HuH-7 (cell line): ENCODE data around the gene LRP1.

ENCODE experiments used
- DNase-seq: peaks from one replicate; pipeline ENCODE4 v3.0.0; 2011; ENCODE audit warnings: low spot score

LRP1 gene

GRCh38 chr12:57154804-57155434 lies 26.6 kb downstream of the LRP1 start:
- DNase-seq: no peak

DNA sequence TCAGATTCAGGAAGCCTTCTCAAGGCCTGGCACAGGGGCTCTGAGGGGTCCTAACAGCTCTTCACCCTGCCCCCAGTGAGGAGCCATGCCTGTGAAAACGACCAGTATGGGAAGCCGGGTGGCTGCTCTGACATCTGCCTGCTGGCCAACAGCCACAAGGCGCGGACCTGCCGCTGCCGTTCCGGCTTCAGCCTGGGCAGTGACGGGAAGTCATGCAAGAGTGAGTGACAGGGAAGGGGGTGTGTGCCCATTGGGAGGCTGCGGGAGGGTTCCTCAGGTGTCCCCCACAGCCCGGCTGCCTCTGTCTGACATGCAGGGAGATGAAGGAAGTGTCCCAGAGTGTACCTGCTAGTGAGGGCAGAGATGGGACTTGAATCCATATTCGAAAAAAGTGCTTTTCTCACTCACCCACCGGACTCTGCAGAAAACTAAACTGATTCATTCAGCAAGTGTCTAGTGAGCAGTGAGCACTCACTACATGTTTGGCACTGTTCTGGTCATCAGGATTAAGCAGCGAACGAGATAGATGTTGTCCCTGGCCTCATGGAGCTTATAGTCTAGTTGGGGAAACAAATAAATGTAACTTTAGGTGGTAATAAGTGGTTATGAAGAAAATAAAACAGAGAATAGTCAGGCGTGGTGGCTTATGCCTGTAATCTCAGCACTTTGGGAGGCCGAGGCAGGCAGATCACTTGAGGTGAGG lies 28.6 kb downstream of the LRP1 start:
- no peak for DNase-seq

GRCh38 chr12:57157588-57158173 lies 29.4 kb downstream of the LRP1 start:
- no peak for DNase-seq

DNA sequence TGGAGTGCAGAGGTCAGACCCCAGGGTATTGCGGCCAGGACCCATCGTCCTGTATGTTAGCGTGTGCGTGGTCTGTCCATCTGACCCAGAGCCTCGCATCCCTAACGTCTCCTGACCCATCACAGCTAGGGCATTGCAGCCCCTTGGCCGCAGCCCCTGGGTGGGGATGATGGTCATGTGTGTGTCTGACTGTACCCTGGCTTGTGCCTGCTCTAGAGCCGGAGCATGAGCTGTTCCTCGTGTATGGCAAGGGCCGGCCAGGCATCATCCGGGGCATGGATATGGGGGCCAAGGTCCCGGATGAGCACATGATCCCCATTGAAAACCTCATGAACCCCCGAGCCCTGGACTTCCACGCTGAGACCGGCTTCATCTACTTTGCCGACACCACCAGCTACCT lies 29.9 kb downstream of the LRP1 start:
- DNase-seq: no peak

- DNase-seq: no peak
Observed at GRCh38 chr12:57158665-57159064, 30.4 kb downstream of the LRP1 start.

DNA sequence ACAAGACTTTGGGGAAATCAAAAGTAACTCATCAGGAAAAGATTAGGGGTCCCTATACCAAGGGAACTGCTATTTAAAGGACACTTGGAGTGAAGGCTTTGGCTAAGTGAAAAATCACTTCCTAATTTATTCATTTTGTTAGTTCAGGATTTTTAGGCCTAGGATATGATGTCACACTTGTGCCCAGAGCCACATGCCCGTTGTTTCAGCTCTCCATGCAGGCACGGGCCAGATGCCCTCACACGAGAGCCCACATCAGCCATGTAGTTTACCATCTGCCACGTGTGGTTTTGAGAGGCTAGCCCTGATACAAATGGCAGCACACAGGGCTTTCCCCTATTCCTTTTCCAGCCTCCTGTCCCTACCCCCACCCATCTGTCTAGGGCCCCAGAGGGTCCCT lies 31.0 kb downstream of the LRP1 start:
- DNase-seq: no peak

DNA sequence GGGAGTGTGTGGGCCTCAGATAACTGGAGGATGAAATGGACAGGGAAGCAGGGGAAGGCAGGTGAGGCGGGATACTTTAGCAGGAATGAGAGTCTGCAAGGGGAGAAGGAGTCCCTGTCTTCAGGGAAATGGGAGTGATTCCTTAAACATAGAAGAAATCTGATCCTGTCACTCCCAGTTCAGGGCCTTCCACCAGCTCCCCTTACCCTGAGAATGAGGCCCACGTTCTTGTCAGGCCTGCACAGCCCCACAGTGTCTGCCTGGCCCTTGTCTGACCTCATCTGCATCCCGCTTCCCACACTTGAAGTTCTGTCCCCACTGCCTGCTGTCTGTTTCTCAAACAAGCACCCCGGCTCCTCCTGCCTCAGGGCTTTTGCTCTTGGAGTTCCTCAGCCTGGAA lies 31.8 kb downstream of the LRP1 start:
- DNase-seq: no peak

- no peak for DNase-seq
Observed at GRCh38 chr12:57160741-57161140, 32.5 kb downstream of the LRP1 start.

- DNase-seq: no peak
Observed at GRCh38 chr12:57161491-57161890, 33.2 kb downstream of the LRP1 start.

DNA sequence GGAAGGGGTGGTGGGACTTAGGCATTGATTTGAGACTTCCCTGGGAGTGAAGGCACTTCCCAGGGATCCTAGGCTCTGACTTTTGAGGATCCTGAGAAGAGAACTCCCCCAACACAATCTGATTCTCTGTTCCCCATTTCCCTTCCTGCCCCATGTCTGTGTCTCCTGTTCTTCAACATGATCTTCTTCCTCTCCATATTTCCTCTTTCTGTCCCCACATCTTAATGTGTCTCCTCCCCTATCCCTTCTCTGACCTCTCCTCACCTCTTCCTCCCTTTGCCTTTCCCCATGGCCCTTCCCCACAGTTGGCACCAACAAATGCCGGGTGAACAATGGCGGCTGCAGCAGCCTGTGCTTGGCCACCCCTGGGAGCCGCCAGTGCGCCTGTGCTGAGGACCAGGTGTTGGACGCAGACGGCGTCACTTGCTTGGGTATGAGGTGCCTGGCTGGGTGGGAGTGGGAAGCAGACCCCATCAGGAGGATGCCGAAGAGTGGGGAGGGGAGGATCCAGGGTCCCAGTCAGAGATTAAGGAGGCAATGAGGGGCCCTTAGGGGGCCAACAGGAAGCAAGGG lies 34.4 kb downstream of the LRP1 start:
- no peak for DNase-seq

DNA sequence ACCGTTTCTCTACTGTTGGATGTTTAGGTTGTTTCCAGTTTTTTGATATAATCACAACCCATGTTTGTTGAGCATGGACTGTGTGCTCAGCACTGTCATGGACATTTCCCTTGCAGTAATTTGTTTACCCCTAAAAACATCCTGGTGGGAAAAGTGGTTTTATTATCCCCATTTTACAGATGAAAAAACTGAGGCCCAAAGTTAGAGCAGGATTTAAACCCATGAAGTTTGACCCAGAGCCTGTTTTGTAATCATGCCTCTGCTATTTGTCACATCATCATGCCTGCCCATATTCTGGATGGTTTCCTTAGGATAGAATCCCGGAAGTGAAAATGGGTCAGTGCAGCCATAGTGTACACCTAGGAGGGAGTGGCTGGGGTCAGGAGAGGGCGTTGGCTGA lies 36.2 kb downstream of the LRP1 start:
- no peak for DNase-seq

GRCh38 chr12:57164966-57165625 lies 36.8 kb downstream of the LRP1 start:
- no peak for DNase-seq

DNA sequence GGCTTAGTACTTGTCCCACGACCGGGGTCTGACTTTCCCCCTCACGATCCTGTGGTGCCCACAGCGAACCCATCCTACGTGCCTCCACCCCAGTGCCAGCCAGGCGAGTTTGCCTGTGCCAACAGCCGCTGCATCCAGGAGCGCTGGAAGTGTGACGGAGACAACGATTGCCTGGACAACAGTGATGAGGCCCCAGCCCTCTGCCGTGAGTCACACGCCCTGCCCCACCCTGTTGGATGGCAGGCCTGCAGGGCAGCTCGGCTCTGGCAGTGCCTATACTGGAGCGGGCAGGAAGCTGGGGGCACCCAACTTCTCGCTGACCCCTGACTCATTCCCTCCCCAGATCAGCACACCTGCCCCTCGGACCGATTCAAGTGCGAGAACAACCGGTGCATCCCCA lies 37.5 kb downstream of the LRP1 start:
- DNase-seq: no peak

DNA sequence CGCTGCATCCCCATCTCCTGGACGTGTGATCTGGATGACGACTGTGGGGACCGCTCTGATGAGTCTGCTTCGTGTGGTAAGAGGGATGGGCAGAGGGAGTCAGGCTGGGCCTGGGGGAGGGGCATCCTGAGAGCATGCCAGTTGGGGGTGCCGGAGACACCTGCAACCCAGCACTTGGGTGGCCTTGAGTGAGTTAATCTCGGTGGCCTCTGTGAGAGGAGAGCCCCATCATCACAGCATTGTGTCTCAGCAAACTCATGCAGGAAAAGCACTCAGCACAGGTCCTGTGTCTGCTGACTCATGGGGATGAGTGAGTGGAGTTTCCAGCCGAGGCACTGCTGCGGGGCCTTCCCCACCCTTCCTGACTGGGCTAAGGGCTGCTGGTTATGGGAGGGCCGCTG lies 38.7 kb downstream of the LRP1 start:
- DNase-seq: no peak

- no peak for DNase-seq
Observed at GRCh38 chr12:57168058-57168457, 39.8 kb downstream of the LRP1 start.

- no peak for DNase-seq
Observed at GRCh38 chr12:57169046-57169795, 40.9 kb downstream of the LRP1 start.

- no peak for DNase-seq
Observed at GRCh38 chr12:57169969-57170368, 41.7 kb downstream of the LRP1 start.

DNA sequence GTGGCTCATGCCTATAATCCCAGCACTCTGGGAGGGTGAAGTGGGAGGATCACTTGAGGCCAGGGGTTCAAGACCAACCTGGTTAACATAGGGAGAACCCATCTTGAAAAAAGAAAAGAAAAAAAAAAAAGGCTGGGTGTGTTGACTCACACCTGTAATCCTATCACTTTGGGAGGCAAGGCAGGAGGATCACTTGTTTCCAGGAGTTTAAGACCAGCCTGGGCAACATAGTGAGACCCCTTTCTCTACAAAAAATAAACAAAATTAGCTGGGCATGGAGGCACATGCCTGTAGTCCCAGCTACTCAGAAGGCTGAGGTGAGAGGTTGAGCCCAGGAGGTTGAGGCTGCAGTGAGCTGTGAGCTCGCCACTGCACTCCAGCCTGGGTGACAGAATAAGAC lies 42.1 kb downstream of the LRP1 start:
- no peak for DNase-seq

DNA sequence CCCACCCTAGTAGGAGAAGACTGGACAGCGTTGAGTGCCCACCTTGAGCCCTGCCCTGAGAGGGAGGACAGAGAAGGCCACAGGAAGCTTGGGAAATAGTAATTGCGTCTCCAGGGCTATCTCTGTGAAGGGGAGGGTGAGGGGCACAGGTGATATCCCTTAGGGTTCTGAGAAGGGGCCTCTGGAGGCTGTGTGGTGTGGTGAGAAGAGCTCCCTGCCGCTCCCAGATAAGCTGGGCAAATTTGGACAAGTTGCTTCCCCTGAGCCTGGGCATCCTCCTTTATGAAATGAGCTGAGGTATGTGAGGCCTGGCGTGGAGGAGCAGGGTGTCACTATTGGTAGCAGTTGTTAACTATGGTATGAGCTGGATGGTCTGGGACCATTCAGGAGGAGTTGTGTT lies 42.6 kb downstream of the LRP1 start:
- no peak for DNase-seq

DNA sequence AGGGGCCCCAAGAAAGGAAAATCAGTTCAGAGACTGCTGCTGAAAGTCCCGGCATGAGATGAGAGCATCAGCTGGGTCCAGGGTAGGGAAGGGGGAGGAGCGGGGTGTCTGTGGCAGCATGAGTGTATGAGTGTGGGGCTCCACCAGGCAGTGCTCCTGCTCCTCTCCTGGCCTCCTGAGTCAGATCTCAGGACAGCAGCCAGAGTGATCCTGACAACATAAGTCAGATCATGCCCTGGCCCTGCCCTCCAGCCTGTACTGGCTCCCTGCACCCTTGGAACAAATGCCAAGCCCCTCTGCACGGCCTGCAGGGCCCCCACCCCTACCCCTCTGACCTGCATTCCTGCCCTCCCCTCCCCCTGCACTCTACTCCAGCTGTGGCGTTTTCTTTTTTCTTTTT lies 43.4 kb downstream of the LRP1 start:
- DNase-seq: no peak

GRCh38 chr12:57173089-57173488 lies 44.8 kb downstream of the LRP1 start:
- DNase-seq: peak; percentile 90

- DNase-seq: no peak
Observed at GRCh38 chr12:57173683-57174082, 45.4 kb downstream of the LRP1 start.
